GDM1 (cell line): Measurements from ENCODE around the gene FNDC10.

Experiments used
- DNase-seq: peaks from one replicate; lab custom pipeline; 2025; lab: John Stamatoyannopoulos, UW

The FNDC10 gene

GRCh38 chr1:1616045-1616790 lies 16.3 kb upstream of the FNDC10 start:
- DNase-seq: no peak

DNA sequence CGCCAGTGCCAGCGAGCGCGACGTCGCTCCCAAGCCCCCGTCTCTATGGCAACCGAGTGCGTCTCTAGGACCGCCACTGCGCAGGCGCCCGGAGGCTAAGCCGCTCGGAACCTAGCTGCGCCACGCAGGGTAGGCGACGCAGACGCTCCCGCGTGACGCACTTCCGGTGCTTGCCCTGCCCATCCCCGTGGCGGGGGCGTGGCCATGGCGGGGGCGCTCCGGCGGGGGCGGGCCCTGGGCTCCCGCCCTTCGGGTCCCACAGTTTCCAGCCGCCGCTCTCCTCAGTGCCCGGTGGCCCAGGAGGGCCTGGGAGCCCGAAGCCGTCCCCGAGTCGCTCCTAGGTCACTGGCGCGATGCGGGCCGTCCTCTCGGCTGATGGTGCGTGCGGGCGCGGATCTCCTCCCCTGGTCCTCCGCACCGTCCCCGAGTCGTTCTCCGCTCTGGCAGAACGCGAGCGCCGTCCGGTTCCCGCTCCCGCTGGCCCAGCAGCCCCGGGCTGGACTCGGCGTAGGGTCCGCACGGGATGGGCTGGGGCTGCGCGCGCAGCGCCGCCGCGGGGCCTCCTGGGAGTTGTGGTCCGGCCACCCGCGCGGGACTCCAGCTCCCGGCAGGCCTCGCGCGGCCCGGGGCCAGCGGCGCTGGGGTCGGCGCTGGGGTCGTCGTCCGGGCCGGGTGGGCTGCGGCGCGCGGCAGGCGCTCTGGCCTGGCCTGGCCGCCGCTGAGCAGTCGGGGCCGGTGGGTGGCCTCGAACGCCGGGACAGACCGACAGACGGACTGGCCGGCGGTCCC lies 15.5 kb upstream of the FNDC10 start, which contains the start of gene MIB2:
TSS of gene MIB2 (plus strand) at position 245 of the 789 bp plus-strand sequence. CDS start 7,953 bp downstream, outside the sequence.
- DNase-seq: peak; percentile 97

GRCh38 chr1:1614954-1615255 lies 15.0 kb upstream of the FNDC10 start:
- DNase-seq: no peak

DNA sequence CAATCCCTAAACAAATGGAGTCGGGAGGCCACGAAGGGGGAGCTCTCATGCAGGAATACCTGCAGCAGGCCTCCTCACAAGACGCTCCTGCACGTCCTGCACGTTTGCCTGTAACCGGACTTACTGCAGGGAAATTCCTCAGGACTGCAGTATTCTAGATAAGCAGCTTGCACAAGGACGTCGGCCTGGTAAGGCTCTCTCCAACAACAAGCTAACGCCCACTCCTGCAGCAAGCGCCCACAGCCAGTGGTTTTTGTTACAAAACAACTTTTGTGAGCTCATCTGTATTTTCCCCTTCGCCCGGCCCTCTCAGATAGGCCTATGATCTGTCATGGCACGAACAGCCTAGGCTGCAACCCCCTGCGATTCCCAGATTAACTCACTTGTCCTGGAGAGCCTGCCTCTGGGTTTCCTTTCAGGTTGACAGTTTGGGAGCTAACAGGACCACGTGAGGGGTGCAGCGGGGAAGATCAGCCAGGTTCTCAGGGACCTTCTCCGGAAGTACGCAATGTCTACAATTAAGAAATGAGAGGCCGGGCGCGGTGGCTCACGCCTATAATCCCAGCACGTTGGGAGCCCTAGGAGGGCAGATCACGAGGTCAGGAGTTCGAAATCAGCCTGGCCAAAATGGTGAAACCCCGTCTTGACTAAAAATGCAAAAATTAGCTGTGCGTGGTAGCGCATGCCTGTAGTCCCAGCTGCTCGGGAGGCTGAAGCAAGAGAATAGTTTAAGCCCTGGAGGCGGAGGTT lies 14.4 kb upstream of the FNDC10 start:
- DNase-seq: no peak

DNA sequence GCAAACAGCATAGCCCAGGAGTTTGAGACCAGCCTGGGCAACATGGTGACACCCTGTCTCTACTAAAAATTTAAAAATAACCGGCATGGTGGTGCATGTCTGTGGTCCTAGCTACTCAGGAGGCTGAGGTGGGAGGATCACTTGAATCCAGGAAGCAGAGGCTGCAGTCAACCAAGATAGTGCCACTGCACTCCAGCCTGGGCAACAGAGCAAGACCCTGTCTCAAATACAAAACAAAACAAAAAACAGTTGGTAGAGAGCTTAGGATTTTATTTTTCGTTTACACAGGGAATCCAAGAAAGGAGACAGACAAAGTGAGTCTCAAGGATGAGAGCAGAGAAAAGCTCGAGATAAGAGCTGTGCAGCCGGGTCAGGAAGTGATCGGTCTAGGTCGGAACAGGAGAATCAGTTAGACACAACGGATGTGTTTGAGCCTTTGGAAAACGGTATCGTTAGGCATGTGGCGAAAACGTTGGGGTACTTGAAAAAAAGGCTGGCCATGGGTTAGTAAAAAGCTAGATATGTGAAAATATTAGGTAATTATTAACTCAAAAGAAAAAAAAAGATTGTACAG lies 13.7 kb upstream of the FNDC10 start:
- no peak for DNase-seq

DNA sequence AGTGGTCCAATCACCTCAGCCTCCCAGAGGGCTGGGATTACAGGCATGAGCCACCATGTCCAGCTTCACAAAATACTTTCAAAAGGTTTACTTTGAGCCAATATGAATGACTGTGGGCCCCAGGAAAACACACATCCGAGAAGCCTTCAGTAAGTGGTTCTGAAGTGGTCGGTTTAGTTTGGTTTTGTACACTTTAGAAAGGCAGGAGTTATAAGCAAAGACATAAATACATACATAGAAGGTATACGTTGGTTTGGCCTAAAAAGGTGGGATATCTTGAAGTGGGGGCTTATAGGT lies 12.1 kb upstream of the FNDC10 start:
- no peak for DNase-seq

DNA sequence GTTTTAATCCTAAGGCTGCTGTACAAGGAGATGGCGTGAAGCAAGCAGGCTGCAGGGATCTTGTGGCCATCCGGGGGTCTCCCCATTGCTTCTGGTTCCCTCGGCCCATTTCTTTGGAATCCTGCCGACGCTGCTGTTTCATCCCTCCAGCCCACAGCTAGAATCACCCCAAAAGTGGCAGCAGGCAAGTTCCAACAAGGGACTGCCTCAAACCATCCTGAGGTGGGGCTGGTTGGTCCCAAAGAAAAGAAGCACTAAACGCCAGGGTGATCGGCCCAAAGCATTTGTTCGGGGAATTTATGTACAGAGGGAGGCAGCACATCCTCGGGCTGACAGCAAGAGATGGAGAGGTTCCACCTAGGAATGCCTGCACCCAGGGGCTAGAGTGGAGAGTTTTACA lies 10.9 kb upstream of the FNDC10 start:
- no peak for DNase-seq

DNA sequence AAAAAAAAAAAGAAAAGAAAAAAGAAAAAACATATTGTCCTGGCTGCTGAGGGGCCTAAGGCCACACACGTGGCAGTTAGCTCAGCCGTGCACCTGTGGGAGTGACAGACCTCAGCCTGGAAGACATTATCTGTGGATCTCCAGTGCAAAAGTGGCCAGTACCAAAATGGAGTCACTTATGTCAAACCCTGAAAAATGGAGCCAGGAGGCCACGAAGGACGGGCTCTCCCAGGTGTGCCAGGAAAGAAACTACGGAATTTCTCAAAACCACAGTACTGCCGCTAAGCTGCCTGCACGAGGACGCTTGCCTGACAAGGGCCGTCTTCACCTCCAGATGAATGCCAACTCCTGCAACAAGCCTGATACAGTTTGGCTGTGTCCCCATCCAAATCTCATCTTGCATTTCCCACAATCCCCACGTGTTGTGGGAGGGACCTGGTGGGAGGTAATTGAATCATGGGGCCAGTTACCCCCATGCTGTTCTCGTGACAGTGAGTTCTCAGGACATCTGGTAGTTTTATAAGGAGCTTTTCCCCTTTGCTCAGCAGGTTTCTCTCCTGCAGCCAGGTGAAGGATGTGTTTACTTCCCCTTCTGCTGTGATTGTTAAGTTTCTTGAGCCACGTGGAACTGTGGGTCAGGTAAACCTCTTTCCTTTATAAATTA lies 10.0 kb upstream of the FNDC10 start:
- no peak for DNase-seq

DNA sequence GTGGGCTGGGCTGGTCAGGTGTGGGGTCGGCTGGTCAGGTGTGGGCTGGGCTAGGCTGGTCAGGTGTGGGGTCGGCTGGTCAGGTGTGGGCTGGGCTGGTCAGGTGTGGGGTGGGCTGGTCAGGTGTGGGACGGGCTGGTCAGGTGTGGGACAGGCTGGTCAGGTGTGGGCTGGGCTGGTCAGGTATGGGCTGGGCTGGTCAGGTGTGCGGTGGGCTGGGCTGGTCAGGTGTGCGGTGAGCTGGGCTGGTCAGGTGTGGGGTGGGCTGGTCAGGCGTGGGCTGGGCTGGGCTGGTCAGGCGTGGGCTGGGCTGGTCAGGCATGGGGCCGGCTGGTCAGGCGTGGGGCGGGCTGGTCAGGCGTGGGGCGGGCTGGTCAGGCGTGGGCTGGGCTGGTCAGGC lies 6.3 kb upstream of the FNDC10 start:
- DNase-seq: no peak

DNA sequence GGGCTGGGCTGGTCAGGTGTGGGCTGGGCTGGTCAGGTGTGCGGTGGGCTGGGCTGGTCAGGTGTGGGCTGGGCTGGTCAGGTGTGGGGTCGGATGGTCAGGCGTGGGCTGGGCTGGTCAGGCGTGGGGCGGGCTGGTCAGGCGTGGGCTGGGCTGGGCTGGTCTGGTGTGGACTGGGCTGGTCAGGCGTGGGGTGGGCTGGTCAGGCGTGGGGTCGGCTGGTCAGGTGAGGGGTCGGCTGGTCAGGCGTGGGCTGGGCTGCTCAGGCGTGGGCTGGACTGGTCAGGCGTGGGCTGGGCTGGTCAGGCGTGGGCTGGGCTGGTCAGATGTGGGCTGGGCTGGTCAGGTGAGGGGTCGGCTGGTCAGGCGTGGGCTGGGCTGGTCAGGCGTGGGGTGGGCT lies 5.8 kb upstream of the FNDC10 start:
- no peak for DNase-seq

GRCh38 chr1:1605034-1605591 lies 5.2 kb upstream of the FNDC10 start:
- DNase-seq: no peak

GRCh38 chr1:1604374-1605033 lies 4.6 kb upstream of the FNDC10 start:
- DNase-seq: no peak

DNA sequence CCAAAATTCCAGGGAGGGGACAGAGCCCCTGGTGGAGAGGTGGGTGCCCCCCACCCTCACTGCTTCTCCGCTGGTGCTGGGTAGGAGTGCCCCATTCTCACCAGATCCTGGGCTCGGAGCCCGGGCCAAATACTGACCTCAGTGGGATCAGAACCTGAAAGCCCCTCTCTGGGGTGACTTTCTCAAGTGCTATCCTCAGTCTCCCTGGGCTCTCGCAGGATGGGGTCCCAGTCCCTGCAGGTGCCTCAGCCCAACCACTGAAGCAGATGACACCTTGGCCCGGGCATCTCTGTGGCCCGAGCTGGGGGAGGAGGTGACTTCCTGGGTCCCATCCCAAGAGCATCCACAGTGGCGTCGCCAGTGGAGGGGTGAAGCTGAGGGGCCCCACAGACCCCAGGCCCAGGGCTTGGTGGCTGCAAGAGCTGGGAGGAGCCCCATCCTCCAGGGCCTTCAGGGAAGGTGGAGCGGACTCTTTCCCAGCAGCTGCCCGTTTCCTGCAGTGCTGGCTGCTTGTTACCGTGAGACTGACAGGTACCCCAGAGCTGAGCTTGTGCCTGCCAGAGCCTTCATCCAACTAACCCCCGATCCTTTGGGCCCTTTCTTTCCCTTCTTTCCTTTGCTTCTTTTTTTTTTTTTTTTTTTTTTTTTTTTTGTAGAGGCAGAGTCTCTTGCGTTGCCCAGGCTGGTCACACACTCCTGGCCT lies 3.9 kb upstream of the FNDC10 start:
- DNase-seq: no peak

GRCh38 chr1:1602968-1603506 lies 3.1 kb upstream of the FNDC10 start:
- no peak for DNase-seq

DNA sequence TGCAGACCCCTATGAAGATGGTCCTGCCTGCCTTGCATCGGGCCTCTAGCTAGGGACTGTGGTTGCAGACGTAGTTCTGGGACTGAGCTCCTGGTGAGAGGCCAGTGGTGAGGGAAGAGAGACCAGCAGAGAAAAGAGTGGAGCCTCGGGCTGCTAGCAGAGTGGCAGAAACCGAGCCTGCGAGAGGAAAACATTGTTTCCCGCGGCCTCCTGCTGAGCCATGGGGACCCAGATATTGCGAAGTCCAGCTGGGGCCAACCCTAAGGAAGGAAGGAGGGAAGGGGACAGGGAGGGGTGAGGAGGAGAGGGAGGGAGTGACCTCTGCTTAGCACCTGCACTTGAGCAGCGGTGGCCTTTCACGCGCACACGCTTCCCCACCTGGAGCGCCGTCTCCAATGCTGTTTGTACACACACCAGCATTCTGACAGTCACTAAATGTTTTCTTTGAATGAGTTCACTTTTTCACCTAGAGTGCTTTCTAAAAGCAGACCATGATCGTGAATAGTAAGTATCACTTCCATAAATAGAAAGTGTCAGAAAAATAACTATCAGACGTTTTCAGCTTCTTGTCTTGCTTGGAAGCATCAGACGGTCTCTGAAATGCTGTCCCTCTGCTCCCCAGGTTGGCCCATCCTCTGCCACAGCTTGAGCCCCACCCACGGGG lies 2.5 kb upstream of the FNDC10 start:
- DNase-seq: no peak

DNA sequence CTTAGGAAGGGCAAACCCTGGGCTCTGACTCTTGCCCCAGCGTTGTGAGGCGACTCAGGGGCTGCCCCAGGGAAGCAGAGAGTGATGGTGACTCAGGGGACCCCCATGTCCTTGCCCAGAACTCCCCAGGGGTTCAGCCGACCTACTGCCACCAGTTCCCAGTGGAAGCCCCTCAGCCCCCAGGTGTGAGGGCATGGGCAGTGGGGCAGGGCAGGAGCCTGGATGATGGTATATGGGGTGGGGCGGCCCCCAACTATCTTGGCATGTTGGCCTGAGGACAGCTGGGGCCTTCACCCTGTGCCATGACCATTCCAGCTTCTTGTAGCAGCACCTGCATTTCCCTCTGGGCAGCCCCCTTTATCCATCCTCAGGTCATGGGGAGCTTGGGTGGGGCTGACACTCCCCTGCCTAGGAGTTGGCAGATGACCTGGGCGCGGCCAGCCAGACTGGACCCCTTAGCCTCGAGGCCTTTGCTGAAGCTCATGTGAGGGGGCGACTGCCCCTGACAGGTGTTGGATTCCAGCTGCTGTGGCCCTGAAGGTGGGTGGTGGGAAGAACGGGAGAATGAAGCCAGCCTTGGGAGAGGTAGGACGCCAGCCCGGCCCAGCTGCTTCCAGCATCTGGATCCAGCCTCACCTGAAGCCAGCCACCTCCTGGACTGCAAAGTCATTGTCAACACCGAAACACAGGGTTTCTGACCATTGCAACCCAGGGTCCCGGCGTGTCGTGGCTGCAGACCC lies 1.8 kb upstream of the FNDC10 start:
- no peak for DNase-seq

DNA sequence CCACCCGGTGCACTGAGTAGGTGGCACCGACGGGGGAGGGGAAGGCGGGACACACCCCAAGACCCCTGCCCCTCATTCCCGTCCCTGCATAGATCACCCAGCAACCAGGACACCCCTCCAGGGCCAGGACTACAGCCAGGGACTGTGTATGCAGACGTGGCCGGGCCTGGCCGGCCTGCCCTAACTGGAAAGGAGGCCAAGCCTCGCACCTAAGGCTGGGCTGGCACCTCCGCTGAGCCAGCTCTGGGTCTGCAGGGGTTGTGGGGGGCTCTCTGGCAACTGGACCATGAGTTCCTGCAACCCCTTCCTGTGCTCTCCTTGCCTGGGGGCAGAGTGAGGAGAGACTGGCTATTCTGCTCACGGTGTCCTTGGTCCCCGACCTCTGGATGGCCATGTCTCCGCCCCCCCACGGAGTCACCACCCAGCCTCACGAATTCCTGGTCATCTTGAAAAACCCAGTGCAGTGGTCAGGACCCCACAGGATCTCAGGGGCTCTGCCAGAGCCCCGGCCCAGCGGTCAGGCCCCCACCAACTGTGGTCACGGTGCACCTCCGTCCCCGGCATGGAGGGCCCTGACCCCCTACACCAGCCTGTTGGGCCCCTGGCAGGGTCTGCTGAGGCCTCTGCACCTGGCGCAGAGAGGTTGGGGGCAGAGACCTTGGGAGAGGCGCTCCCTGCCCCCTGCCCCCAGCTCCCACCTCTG lies 1.1 kb upstream of the FNDC10 start:
- no peak for DNase-seq
